Lung (tissue), 12 donors: ENCODE results near the gene PDE6D. TPM values are rescaled to one million over a fixed set of nuclear protein-coding genes. Genes with fewer than 3 reads are reported as not detected.

Source experiments
- ATAC-seq: fragments of 200-7000 bp; cut with Tn5 transposase; one replicate; pipeline ENCODE4 v1.9.1; 2020; ENCODE audit warnings: moderate number of reproducible peaks; ENCODE audit not compliant: insufficient read depth, low FRiP score
- DNase-seq, 3 donors: peaks; one replicate each; pipeline ENCODE4 v3.0.0-alpha.2; 2013 to 2017
- H3K27ac ChIP-seq, 2 donors: one replicate each; pipeline ENCODE4 v1.5.1; 2013; ENCODE audit warnings: mild to moderate bottlenecking in 2 of 2, moderate library complexity in 2 of 2, control low read depth in 1 of 2, inconsistent platforms in 1 of 2, low read depth in 1 of 2, low read length in 1 of 2
- H3K27me3 ChIP-seq, 3 donors: one replicate each; pipeline ENCODE4 v1.5.1; 2013; ENCODE audit warnings: low read length in 2 of 3; ENCODE audit not compliant: control insufficient read depth in 3 of 3, insufficient read depth in 3 of 3
- H3K36me3 ChIP-seq, 4 donors: one replicate each; pipeline ENCODE4 v1.5.1; 2013; ENCODE audit warnings: low read length in 4 of 4, mild to moderate bottlenecking in 1 of 4, moderate library complexity in 1 of 4; ENCODE audit not compliant: control insufficient read depth in 4 of 4, insufficient read depth in 4 of 4
- H3K4me1 ChIP-seq, 5 donors: one replicate each; pipeline ENCODE4 v1.5.1; 2013; ENCODE audit warnings: low read length in 5 of 5, mild to moderate bottlenecking in 2 of 5, moderate library complexity in 1 of 5; ENCODE audit not compliant: control insufficient read depth in 5 of 5, insufficient read depth in 5 of 5
- H3K4me3 ChIP-seq: one replicate; pipeline ENCODE4 v1.5.1; 2013; ENCODE audit warnings: mild to moderate bottlenecking, control low read depth, moderate library complexity
- H3K9ac ChIP-seq, 2 donors: one replicate each; pipeline ENCODE4 v1.5.1; 2013; ENCODE audit warnings: low read length in 2 of 2, control low read depth in 1 of 2; ENCODE audit not compliant: insufficient read depth in 1 of 2
- H3K9me3 ChIP-seq, 4 donors: one replicate each; pipeline ENCODE4 v1.5.1; 2013; ENCODE audit warnings: low read length in 3 of 4, mild to moderate bottlenecking in 1 of 4, moderate library complexity in 1 of 4; ENCODE audit not compliant: control insufficient read depth in 4 of 4, insufficient read depth in 3 of 4
- CTCF ChIP-seq: IDR thresholded peaks from 2 replicates; pipeline ENCODE4 v1.5.1; 2012; ENCODE audit warnings: mild to moderate bottlenecking; ENCODE audit errors: control extremely low read depth, extremely low read depth
- WGBS, 2 donors: extraction: QIAGEN DNeasy Blood & Tissue Kit; methylation state at CpG; one replicate each; pipeline ENCODE4 v1.1.7; 2013; 5-methylcytosine and 5-hydroxymethylcytosine counted together
- polyA plus RNA-seq, 2 donors: library from polyadenylated mRNA; stranded (reverse); fragments of 200-250 nt; gene quantifications; one replicate each; pipeline ENCODE4 v1.2.1, GENCODE V29; 2013
- total RNA-seq, 2 donors: library from RNA; depleted of rRNA in 1 of 2; stranded (reverse); fragments of >200 nt in 1 of 2; gene quantifications; one replicate each; pipeline ENCODE4 v1.2.1, GENCODE V29; 2014 to 2021
- donor health status: control.
- donor health status: control.
- donor health status: Bipolar disorder and iron deficiency.
- donor health status: healthy.
- donor health status: DM: yes; HTN: yes; CAD: no.

PDE6D gene
- total and polyA plus RNA-seq, 4 donors = 21.5 to 25.6 (median 23.0) TPM

DNA sequence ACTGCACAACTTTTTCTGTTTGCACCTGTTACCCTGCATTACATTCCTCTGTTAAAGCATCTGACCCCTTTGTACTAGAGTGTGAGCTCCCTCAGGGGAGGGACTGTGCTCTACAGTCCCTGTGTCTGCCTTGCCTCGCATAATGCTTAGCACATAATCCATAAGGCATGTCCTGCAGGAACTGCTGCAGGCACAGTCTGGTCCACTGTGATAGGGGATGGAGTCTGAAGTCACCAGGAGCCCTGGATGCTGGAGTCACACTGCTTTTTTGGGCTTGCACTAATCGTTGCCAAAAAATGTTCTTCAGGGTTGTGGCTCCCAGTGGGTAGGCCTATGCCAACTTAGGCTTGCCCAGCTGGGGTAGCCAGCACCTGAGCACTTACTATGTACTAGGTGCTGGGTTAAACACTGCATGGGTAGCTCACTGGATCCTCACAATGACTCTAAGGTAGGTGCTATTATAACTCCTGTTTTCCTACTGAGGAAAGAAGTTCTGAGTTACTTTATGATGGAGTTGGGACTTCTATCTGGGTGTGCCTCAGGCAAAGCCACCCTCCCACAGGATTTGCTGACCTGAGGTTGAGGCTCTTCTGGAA is 38.5 kb upstream of the PDE6D start:
- Histone ChIP-seq H3K4me3 (no peak overlapping the region), H3K4me1 (no peaks in the 10 kb centered on the region), H3K9ac (no peak overlapping the region), H3K27me3 (no peaks in the 10 kb centered on the region), H3K9me3 (peaks cover 0 to 8% (median 0%) of the 10 kb centered on the region in 4 donors), H3K36me3 (no peaks in the 10 kb centered on the region), H3K27ac (no peak overlapping the region)
- 77% methylated on average over 2 of the region's 2 CpGs for WGBS, 2 donors
- no peak for ATAC-seq
- DNase-seq = no peak
- TF ChIP-seq CTCF = no peak

DNA sequence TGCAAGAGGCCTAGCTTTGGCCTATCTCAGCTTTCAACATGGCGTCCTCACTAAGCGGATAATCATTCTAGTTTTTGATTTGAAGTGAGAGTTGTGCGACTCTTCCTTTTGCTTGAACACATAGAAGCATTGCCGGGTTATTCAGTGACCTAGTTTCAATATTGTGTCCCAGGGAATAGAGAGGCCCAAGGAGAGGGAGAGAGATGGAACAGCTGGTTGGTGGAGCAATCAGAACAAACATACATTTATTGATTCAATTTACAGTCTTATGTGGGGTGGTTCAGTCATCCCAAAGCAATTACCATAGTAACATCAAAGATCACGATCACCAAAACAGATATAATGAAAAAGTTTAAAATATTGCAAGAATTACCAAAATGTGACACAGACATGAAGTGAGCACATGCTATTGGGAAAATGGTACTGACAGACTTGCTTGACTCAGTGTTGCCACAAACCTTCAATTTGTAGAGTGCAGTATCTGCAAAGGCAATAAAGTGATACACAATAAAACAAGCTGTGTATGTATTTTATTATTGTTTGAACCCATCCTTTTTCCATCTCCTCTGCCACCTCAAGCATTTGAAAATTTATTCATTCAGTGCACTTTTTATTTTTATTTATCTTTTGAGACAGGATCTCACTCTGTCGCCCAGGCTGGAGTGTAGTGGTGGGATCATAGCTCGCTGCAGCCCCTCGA is 35.4 kb upstream of the PDE6D start:
- H3K4me1 ChIP-seq = no peaks in the 10 kb centered on the region
- H3K27ac ChIP-seq = no peak overlapping the region
- no peak for TF ChIP-seq CTCF
- H3K4me3 ChIP-seq = no peak overlapping the region
- peaks cover 0 to 12% (median 3%) of the 10 kb centered on the region in 4 donors for H3K36me3 ChIP-seq
- peaks cover 0 to 8% (median 0%) of the 10 kb centered on the region in 4 donors for H3K9me3 ChIP-seq
- WGBS, 2 donors = 86 to 98% methylated on average over 8 of the region's 8 CpGs
- DNase-seq (no peak), ATAC-seq (no peak)
- H3K9ac ChIP-seq = no peak overlapping the region
- H3K27me3 ChIP-seq = no peaks in the 10 kb centered on the region

DNA sequence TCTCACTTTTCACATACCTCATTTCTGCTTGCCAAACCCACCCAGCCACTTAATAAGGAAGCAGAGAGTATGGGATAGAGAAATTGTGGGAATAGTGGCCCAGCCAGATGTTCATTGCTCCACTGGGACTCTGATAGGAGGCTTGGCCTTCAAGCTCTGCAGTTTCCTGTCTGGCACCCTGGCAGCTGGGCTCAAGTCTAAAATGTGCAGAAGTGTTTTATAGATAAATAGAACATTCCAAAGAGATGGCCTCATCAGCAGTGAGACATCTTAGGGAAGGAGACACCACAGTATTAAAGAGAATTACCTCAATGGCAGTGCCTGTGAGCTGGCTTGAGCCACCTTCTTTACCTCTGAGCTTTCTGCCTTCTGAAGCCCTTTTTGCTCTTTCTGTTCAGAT is 29.8 kb upstream of the PDE6D start:
- peaks cover 0 to 2% (median 0%) of the 10 kb centered on the region in 5 donors for H3K4me1 ChIP-seq
- H3K27me3 ChIP-seq = no peaks in the 10 kb centered on the region
- peaks cover 19 to 31% (median 26%) of the 10 kb centered on the region in 4 donors for H3K36me3 ChIP-seq
- no peak for TF ChIP-seq CTCF
- no peak overlapping the region for H3K4me3 ChIP-seq
- no peak overlapping the region for H3K9ac ChIP-seq
- H3K27ac ChIP-seq = no peak overlapping the region
- ATAC-seq = no peak
- peaks cover 0 to 8% (median 1%) of the 10 kb centered on the region in 4 donors for H3K9me3 ChIP-seq
- no peak for DNase-seq
